CD4-positive, alpha-beta memory T cell (primary cell): ENCODE results near the gene HDAC10. TPM values are rescaled to one million over a fixed set of nuclear protein-coding genes. Genes with fewer than 3 reads are reported as not detected.

Source experiments
- CTCF ChIA-PET: fragments of 350-600 bp; sonication (Branson Sonifier 250); formaldehyde crosslinking; loops from one replicate; lab custom pipeline; 2021; ENCODE audit warnings: inconsistent platforms; ENCODE audit not compliant: partially characterized antibody; lab: Charles Lee
- POLR2A ChIA-PET: fragments of 350-600 bp; sonication (Branson Sonifier 250); formaldehyde crosslinking; loops from one replicate; lab custom pipeline; 2021; ENCODE audit not compliant: partially characterized antibody; lab: Charles Lee
- DNase-seq, 5 donors: peaks; one replicate each; pipeline versions ENCODE4 v3.0.0 to v3.0.0-alpha.2; 2020 to 2022; ENCODE audit warnings: mixed read lengths in 1 of 5
- H3K27ac ChIP-seq: one replicate; pipeline ENCODE4 v1.7.0; 2013; ENCODE audit warnings: low read depth, low read length
- H3K27me3 ChIP-seq: 2 replicates; pipeline ENCODE4 v1.7.0; 2013; ENCODE audit warnings: mild to moderate bottlenecking, low read length, moderate library complexity; ENCODE audit not compliant: insufficient read depth
- H3K36me3 ChIP-seq: 2 replicates; pipeline ENCODE4 v1.7.0; 2013; ENCODE audit warnings: mild to moderate bottlenecking, low read length, moderate library complexity; ENCODE audit not compliant: insufficient read depth
- H3K4me1 ChIP-seq: 2 replicates; pipeline ENCODE4 v1.7.0; 2013; ENCODE audit warnings: mild to moderate bottlenecking, low read length, moderate library complexity; ENCODE audit not compliant: insufficient read depth
- H3K4me3 ChIP-seq, 2 donors: one replicate each; pipeline ENCODE4 v1.7.0; 2013; ENCODE audit warnings: low read length in 2 of 2, mild to moderate bottlenecking in 1 of 2
- H3K9me3 ChIP-seq, 2 donors: one replicate each; pipeline ENCODE4 v1.7.0; 2013; ENCODE audit warnings: low read length in 2 of 2, control low read depth in 1 of 2; ENCODE audit not compliant: control insufficient read depth in 1 of 2
- H3K27ac Mint-ChIP-seq, 7 donors: one replicate each; pipeline ENCODE4 v1.8.0; 2020 to 2021; ENCODE audit warnings: mixed read lengths in 7 of 7, mild to moderate bottlenecking in 6 of 7, inconsistent platforms in 3 of 7, moderate library complexity in 3 of 7
- H3K27me3 Mint-ChIP-seq, 2 donors: one replicate each; pipeline ENCODE4 v1.8.0; 2020 to 2021; ENCODE audit warnings: mixed read lengths in 2 of 2
- H3K36me3 Mint-ChIP-seq, 2 donors: one replicate each; pipeline ENCODE4 v1.8.0; 2020 to 2021; ENCODE audit warnings: mixed read lengths in 2 of 2, inconsistent platforms in 1 of 2, mild to moderate bottlenecking in 1 of 2
- H3K4me1 Mint-ChIP-seq, 4 donors: one replicate each; pipeline ENCODE4 v1.8.0; 2020 to 2021; ENCODE audit warnings: mixed read lengths in 4 of 4, mild to moderate bottlenecking in 1 of 4
- H3K4me3 Mint-ChIP-seq, 8 donors: one replicate each; pipeline ENCODE4 v1.8.0; 2020 to 2021; ENCODE audit warnings: mixed read lengths in 8 of 8, mild to moderate bottlenecking in 7 of 8, moderate library complexity in 6 of 8, inconsistent platforms in 3 of 8
- H3K9me3 Mint-ChIP-seq, 8 donors: one replicate each; pipeline ENCODE4 v1.8.0; 2020 to 2021; ENCODE audit warnings: mixed read lengths in 8 of 8, mild to moderate bottlenecking in 5 of 8, inconsistent platforms in 3 of 8, moderate library complexity in 1 of 8
- intact Hi-C: fragments of 100-400 bp; cut with micrococcal nuclease; formaldehyde crosslinking; loops from one replicate; pipeline ENCODE4 v1.15.1; 2023
- polyA plus RNA-seq, 2 donors: library from polyadenylated mRNA; unstranded; fragments of 300-500 nt; fragmentation: Illumina TruSeq; gene quantifications; one replicate each; pipeline ENCODE4 v1.2.3, GENCODE V29; 2021
- total RNA-seq, 2 experiments: library from RNA; stranded (reverse); gene quantifications; one replicate each; pipeline ENCODE4 v1.2.3, GENCODE V29; 2021

HDAC10 gene
- total and polyA plus RNA-seq, 4 experiments from 2014 or later = 3.8 to 151 (median 73.7) TPM

DNA sequence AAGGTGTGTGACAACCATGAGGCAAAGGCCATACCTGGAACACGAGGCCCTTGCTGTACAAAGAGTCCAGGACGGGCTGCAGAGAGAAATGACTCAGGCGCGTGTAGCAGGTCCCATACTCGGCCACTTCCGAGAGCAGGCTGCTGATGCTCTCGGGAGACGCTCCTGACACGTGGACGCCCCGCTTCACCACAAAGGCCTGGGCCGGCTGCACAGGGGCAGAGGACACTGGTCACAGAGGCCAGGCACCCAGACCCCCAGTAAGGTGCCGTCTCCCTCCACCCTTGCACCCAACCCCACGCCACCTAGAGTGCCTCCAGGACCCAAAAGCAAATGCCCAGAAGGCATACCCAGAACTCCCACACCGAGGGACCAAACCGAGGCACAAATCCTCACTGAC, 21.7 kb downstream of the HDAC10 start:
- Histone ChIP-seq H3K36me3 (peaks cover 35% of the 10 kb centered on the region), H3K27ac (no peak overlapping the region), H3K27me3 (no peaks in the 10 kb centered on the region), H3K4me1 (no peaks in the 10 kb centered on the region), H3K9me3 (no peaks in the 10 kb centered on the region), H3K4me3 (no peak overlapping the region)
- intact Hi-C loops = no loop called here
- Mint-ChIP-seq H3K27me3 (no peaks in the 10 kb centered on the region), H3K9me3 (peaks cover 0 to 1% (median 0%) of the 10 kb centered on the region in 8 donors), H3K36me3 (peaks cover 12 to 39% of the 10 kb centered on the region in 2 donors), H3K27ac (no peak overlapping the region), H3K4me3 (no peak overlapping the region), H3K4me1 (peaks cover 0 to 8% (median 6%) of the 10 kb centered on the region in 4 donors)
- ChIA-PET CTCF (interaction anchor here (1.4 kb wide), 1 partner anchor 11 kb away, joined by 3 read pairs; no protein-coding TSS in a partner anchor), POLR2A (no interaction called here)
- peak in 1 of 5 donors; percentile 15 for DNase-seq

DNA sequence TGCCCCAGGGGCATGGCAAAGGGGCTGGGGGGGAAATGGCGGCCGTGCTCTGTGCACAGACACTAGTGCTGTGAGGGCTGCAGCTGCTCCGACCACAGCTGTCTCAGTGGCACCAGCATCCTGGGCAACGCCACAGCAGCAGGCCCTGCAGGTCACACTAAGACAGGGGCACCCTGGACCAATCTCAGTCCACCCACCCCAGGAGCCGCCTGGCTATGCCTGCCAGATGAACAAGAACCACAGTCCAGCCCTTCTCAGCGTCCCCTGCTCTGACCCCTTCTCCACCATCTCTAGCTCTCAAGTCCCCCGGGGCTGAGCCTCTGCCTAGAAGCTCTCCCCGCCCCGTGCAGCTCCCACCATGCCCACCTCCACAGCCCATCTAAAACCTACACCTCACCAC, 22.7 kb downstream of the HDAC10 start:
- H3K9me3 Mint-ChIP-seq = peaks cover 0 to 1% (median 0%) of the 10 kb centered on the region in 8 donors
- no peak overlapping the region for H3K4me3 Mint-ChIP-seq
- no peaks in the 10 kb centered on the region for H3K27me3 Mint-ChIP-seq
- POLR2A ChIA-PET = interaction anchor here (0.8 kb wide), 1 partner anchor 9 kb away, joined by 3 read pairs; no protein-coding TSS in a partner anchor
- CTCF ChIA-PET = interaction anchor here (0.6 to 1.4 kb wide), 2 partner anchors 12 to 269 kb away, joined by 3 read pairs; no protein-coding TSS in a partner anchor
- H3K36me3 Mint-ChIP-seq = peaks cover 12 to 41% of the 10 kb centered on the region in 2 donors
- H3K9me3 ChIP-seq = no peaks in the 10 kb centered on the region
- peak in 1 of 5 donors; percentile 13 for DNase-seq
- no peak overlapping the region for H3K27ac Mint-ChIP-seq
- H3K27me3 ChIP-seq = no peaks in the 10 kb centered on the region
- no peak overlapping the region for H3K27ac ChIP-seq
- intact Hi-C loops = no loop called here
- H3K4me1 ChIP-seq = no peaks in the 10 kb centered on the region
- peaks cover 0 to 6% (median 1%) of the 10 kb centered on the region in 4 donors for H3K4me1 Mint-ChIP-seq
- H3K36me3 ChIP-seq = peaks cover 41% of the 10 kb centered on the region
- H3K4me3 ChIP-seq = no peak overlapping the region

DNA sequence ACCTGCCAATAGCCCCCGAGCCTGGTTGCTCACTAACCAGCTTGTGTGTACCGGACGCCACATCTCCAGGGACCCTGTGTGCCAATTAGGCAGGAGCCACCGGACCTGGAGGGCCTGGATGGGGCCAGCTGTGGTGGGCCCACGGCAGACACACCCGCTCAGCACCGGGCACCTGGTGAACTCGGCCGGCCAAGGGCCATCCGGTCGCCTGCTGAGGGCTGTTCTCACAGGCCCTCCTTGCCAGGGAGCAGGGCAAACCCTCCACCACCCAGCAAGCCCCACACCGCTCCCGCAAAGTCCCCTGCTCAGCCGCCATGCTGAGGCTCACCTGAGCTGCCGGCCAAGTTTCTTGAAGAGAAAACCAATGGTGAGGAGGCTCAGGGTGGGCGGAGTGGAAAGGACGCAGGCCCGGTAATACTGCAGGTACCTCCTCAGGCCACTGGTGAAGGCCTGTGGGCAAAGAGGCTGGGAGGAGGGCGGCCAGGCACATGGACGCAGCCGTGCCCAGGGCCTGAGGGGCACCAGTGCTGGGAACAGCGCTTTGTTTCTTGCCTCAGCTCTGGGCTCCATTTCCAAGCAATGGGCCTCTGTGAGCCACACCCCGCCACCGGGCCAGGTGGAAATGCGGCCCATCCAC, 23.4 kb downstream of the HDAC10 start:
- POLR2A ChIA-PET = interaction anchor here (0.8 kb wide), 1 partner anchor 9 kb away, joined by 3 read pairs; no protein-coding TSS in a partner anchor
- Histone ChIP-seq H3K27ac (no peak overlapping the region), H3K9me3 (no peaks in the 10 kb centered on the region), H3K36me3 (peaks cover 40% of the 10 kb centered on the region), H3K27me3 (no peaks in the 10 kb centered on the region), H3K4me1 (no peaks in the 10 kb centered on the region), H3K4me3 (no peak overlapping the region)
- peaks cover 16 to 41% of the 10 kb centered on the region in 2 donors for H3K36me3 Mint-ChIP-seq
- H3K27ac Mint-ChIP-seq = no peak overlapping the region
- H3K9me3 Mint-ChIP-seq = peaks cover 0 to 3% (median 0%) of the 10 kb centered on the region in 8 donors
- H3K4me3 Mint-ChIP-seq = no peak overlapping the region
- H3K27me3 Mint-ChIP-seq = no peaks in the 10 kb centered on the region
- CTCF ChIA-PET = interaction anchor here (0.6 kb wide), 1 partner anchor 270 kb away, joined by 3 read pairs; no protein-coding TSS in a partner anchor
- peaks cover 0 to 6% (median 1%) of the 10 kb centered on the region in 4 donors for H3K4me1 Mint-ChIP-seq
- intact Hi-C loops = no loop called here
- DNase-seq = peak in 1 of 5 donors; percentile 18

DNA sequence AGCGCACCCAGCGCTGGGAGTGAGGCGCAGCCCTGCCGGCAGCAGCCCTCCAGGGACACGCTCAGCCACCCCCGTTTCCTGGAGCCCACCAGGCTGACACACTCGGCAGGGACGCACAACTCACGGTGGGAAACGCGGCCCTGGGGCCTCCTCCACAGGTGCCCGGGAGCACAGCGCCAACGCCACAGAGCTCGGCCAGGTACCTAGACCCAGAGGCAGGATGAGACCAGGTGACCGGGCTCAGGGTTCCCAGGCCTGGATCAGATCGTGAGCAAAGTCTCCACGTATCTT, 24.2 kb downstream of the HDAC10 start:
- Histone ChIP-seq H3K36me3 (peaks cover 44% of the 10 kb centered on the region), H3K4me1 (no peaks in the 10 kb centered on the region), H3K27me3 (no peaks in the 10 kb centered on the region), H3K4me3 (no peak overlapping the region), H3K27ac (no peak overlapping the region), H3K9me3 (no peaks in the 10 kb centered on the region)
- Mint-ChIP-seq H3K9me3 (peaks cover 0 to 3% (median 0%) of the 10 kb centered on the region in 8 donors), H3K4me1 (peaks cover 0 to 6% (median 1%) of the 10 kb centered on the region in 4 donors), H3K27me3 (no peaks in the 10 kb centered on the region), H3K4me3 (no peak overlapping the region), H3K36me3 (peaks cover 15 to 49% of the 10 kb centered on the region in 2 donors), H3K27ac (no peak overlapping the region)
- ChIA-PET CTCF (interaction anchor here (1.4 kb wide), 1 partner anchor 14 kb away, joined by 3 read pairs; no protein-coding TSS in a partner anchor), POLR2A (no interaction called here)
- DNase-seq = no peak
- intact Hi-C loops = no loop called here

DNA sequence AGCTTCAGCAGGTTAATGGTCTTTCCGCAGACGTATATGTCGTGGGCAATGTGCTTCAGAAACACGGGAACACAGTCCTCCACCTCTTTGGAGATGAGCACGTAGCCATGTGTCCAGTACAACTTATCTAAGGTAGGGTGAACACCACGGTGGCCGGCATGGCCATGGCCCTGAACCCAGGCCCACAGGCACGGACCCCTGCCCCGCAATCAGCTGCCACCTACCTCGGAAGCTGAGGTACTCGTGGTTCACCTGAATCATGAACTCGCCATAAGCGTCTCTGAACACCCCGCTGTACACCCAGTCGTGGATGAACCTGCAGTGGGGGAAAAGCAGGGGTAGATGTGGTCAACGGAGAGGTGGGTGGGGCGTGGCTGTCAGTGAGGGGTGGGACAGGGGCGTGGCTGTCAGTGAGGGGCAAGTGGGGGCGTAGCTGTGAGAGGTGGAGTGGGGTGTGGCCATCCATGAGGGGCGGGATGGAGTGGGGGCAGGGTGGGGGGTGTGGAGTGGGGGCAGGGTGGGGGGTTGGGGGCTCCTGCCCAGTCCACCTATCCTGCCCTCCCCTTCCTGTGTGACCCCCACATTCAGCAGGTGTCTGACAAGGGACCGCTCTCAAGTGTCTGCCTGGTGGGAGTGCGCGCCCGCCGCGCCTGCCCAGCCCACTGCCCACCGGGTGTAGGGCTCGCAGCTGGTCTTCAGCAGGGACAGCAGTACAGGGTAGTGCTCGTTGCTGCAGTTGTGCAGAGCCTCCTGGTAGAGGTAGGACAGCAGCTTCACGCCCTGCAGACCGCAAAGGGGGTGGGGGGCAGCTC, 24.8 kb downstream of the HDAC10 start:
- Histone ChIP-seq H3K27ac (no peak overlapping the region), H3K27me3 (no peaks in the 10 kb centered on the region), H3K9me3 (no peaks in the 10 kb centered on the region), H3K4me3 (no peak overlapping the region), H3K4me1 (no peaks in the 10 kb centered on the region), H3K36me3 (peaks cover 50% of the 10 kb centered on the region)
- intact Hi-C loops = no loop called here
- Mint-ChIP-seq H3K27ac (peak overlapping the region in 1 of 7 donors; percentile 15), H3K36me3 (peaks cover 15 to 49% of the 10 kb centered on the region in 2 donors), H3K27me3 (no peaks in the 10 kb centered on the region), H3K9me3 (peaks cover 0 to 3% (median 0%) of the 10 kb centered on the region in 8 donors), H3K4me1 (peaks cover 0 to 6% (median 1%) of the 10 kb centered on the region in 4 donors), H3K4me3 (no peak overlapping the region)
- CTCF ChIA-PET = interaction anchor here (1.4 kb wide), 1 partner anchor 14 kb away, joined by 3 read pairs; no protein-coding TSS in a partner anchor
- DNase-seq = peak in 1 of 5 donors; percentile 16
- POLR2A ChIA-PET = no interaction called here

DNA sequence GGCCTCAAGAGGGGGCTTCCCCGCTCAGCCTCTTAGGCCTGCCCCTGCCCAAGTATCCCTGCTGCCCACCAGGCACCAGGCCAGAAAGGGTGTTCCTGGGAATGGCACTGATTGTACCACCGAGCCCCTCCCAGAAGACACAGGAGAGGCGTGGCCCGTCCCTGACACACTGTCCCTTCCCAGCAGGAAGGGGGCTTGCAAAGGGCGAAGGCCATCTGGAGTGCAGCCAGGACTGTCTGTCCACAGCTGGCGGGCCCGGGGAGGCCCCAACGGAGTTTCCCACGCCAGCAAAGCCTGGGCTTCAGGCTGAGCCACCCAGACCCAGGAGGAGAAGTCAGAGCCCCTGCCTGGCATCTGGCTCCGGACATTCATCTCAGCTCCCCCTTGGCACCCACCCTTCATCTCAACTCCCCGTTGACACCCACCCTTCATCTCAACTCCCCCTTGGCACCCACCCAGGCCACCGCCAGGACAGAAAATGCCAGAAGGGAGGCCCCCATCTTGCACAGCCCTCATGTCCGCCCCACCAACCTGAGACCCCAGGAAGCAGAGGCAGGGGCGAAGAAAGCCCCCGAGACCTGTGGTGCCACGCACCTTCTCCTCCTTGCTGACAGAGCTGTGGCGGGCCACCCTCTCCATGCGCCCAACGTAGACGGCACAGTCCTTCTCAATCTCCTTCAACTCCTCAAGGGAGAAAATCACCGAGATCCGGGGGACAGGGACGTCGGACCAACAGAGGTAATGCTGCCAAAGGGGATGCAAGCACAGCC, 25.7 kb downstream of the HDAC10 start:
- DNase-seq = no peak
- Mint-ChIP-seq H3K9me3 (peaks cover 0 to 4% (median 0%) of the 10 kb centered on the region in 8 donors), H3K27me3 (no peaks in the 10 kb centered on the region), H3K4me3 (no peak overlapping the region), H3K4me1 (peaks cover 0 to 6% (median 1%) of the 10 kb centered on the region in 4 donors), H3K36me3 (peaks cover 15 to 51% of the 10 kb centered on the region in 2 donors), H3K27ac (no peak overlapping the region)
- Histone ChIP-seq H3K4me1 (no peaks in the 10 kb centered on the region), H3K4me3 (no peak overlapping the region), H3K27ac (no peak overlapping the region), H3K36me3 (peaks cover 59% of the 10 kb centered on the region), H3K27me3 (no peaks in the 10 kb centered on the region), H3K9me3 (no peaks in the 10 kb centered on the region)
- intact Hi-C loops = no loop called here
- CTCF ChIA-PET = interaction anchor here (1.4 kb wide), 1 partner anchor 15 kb away, joined by 3 read pairs; no protein-coding TSS in a partner anchor
- POLR2A ChIA-PET = no interaction called here
